Aortic smooth muscle cell (primary cell): ENCODE measurements around the gene TACO1. TPM values are rescaled to one million over a fixed set of nuclear protein-coding genes. Genes with fewer than 3 reads are reported as not detected.

Experiments used
- total RNA-seq: library from RNA; depleted of rRNA; stranded (reverse); fragments of >200 nt; gene quantifications from 2 replicates; pipeline ENCODE4 v1.2.3, GENCODE V29; 2014

Gene TACO1
- 15.7 and 15.9 TPM in 2 replicates for total RNA-seq

DNA sequence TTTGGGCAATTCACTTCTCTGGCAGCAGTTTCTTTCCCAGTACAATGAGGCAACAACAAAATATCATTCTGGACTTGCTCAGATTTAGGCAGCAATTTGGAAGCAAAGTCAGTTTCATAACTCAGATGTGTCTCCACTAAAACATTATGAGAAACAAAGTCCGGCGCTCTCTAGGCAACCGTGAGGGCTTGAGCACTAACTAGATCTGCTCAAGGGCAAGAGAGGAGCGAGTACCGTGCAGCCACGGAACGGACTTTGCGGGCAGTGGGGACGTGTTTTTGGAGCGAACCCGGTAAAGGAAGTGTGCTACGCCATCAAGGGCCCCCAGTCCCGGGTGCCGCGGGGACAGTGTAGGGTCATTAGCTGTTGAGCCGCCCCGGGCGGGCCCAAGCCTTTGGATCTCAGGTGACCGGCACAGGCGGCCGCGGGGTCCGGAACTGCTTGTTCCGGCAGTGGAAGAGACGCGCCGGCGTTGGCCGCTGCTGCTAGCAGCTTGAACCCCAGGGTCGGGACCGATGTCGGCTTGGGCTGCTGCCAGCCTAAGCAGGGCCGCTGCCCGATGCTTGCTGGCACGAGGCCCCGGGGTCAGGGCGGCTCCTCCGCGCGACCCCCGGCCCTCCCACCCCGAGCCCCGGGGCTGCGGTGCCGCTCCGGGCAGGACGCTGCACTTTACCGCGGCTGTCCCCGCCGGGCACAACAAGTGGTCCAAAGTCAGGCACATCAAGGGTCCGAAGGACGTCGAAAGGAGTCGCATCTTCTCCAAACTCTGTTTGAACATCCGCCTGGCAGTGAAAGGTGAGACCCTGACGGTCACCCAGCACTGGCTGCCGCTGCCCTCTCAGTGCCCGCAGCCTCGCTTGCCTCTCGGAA lies at the start of gene TACO1:
TACO1 (plus strand) TSS at position 327 of the 870 bp plus-strand sequence; CDS start at position 516, 189 bp downstream.

DNA sequence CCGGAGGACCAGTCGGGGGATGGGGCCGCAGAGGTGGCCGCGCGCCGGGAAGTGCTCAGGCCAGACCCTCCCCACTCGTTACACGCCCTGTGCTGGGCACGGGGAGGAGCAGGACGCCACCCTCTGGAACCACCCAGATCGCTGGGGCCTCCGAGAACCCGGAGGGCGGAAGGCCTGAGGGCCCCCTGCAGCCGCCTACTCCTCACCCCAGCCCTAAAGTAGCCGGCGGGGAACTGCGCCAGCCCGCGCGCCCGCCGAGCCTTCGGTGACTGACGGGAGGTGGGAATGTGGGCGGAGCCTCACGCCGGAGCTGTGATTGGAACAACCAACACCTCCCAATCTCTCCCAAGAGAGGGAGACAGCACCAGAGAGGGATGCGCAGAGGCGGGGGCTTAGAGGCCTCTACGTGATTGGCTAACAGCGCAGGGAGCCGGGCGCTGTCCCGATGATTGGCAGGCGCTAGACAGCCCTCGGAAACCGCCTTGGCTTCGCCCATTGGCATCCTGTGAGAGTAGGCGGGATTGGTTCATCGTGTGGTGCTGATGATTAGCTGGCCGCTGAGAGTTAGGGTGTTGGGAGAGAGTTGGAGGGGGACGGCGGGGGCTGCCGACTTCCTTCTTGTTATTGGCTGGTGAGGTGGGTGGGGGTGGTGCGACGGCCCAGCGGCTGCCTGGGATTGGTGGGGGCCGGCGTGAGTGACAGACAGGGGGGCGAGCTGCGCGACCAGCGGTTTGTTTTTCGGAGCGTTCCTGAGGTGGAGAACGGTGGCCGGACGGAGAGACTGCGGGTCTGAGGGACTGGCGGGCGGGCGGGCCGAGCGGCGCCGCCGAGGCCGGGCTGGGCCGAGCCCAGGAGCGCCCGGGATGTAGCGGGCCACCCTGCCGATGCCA lies 21.2 kb downstream of the TACO1 start, which contains the start of gene MAP3K3:
MAP3K3 (plus strand) TSS at position 734 of the 890 bp plus-strand sequence. CDS start 343 bp downstream, outside the sequence.

Other genes with a start within 250 kb of the TACO1 start
- gene CYB561, start 154.6 kb upstream of the TACO1 start, total RNA-seq = 17.7 and 30.9 TPM in 2 replicates
- gene ACE, start 123.8 kb upstream of the TACO1 start, total RNA-seq = 0.93 and 4.4 TPM in 2 replicates
- not detected in 2 replicates for gene KCNH6, start 77.5 kb upstream of the TACO1 start, total RNA-seq
- 12.6 and 13.4 TPM in 2 replicates for gene DCAF7, start 50.4 kb upstream of the TACO1 start, total RNA-seq
- 43.2 and 44.0 TPM in 2 replicates for gene MAP3K3, start 21.5 kb downstream of the TACO1 start, total RNA-seq
- 3.3 and 5.8 TPM in 2 replicates for gene LIMD2, start 99.2 kb downstream of the TACO1 start, total RNA-seq
- gene STRADA, start 140.9 kb downstream of the TACO1 start, total RNA-seq = 19.5 and 21.1 TPM in 2 replicates
- gene CCDC47, start 172.7 kb downstream of the TACO1 start, total RNA-seq = 76.7 and 87.7 TPM in 2 replicates
- 61.2 and 62.7 TPM in 2 replicates for gene DDX42, start 173.3 kb downstream of the TACO1 start, total RNA-seq
- gene PSMC5, start 226.5 kb downstream of the TACO1 start, total RNA-seq = 100 and 134 TPM in 2 replicates
- gene FTSJ3, start 226.8 kb downstream of the TACO1 start, total RNA-seq = 47.4 and 65.3 TPM in 2 replicates
- 84.6 and 95.6 TPM in 2 replicates for gene SMARCD2, start 241.8 kb downstream of the TACO1 start, total RNA-seq